GM13977 (cell line): ENCODE measurements around the gene COX10.
"Not testable (repeated sequence)": the region's sequence is repeated elsewhere in the genome, so short reads cannot be mapped to it uniquely, and the experiment has no call there.

Experiments
- DNase-seq: peaks from one replicate; pipeline ENCODE4 v3.0.0; 2012; ENCODE audit warnings: low spot score
- in situ Hi-C: fragments of 300-500 bp; cut with MboI; formaldehyde crosslinking; loops from one replicate; pipeline ENCODE4 v1.12.0; 2022; ENCODE audit warnings: low sequenced_read_pairs, low pct_unique_long_range_greater_than_20kb, mixed read lengths, inconsistent platforms; ENCODE audit not compliant: unreplicated experiment
- TF ChIP-seq, protein P1 (sequence below): IDR thresholded peaks from 2 replicates; pipeline ENCODE4 v1.5.1; 2012; ENCODE audit warnings: mild to moderate bottlenecking, control low read depth; ENCODE audit not compliant: insufficient read depth; ENCODE audit errors: extremely low read depth, missing control alignments

Gene COX10

DNA sequence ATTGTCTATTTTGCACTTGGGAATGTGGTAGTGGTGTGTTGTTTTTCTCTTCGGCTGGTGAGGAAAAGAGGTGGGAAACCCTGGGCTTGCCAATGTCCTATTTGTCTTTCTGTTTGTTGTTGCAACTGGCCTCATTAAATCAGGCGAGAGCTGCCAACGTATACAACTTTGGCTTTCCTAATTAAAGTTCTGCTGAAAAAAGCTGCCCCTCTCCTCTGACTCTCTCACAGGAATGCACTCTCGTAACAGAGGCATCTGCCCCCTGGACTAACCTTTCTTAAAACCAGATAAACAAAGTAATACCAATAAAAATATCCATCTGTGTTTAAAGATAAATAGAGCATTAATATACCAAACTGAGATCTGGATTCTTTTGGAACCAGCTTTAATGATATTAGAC is 159.6 kb downstream of the COX10 start:
- in situ Hi-C loops = no loop called here
- TF ChIP-seq, protein P1, sequence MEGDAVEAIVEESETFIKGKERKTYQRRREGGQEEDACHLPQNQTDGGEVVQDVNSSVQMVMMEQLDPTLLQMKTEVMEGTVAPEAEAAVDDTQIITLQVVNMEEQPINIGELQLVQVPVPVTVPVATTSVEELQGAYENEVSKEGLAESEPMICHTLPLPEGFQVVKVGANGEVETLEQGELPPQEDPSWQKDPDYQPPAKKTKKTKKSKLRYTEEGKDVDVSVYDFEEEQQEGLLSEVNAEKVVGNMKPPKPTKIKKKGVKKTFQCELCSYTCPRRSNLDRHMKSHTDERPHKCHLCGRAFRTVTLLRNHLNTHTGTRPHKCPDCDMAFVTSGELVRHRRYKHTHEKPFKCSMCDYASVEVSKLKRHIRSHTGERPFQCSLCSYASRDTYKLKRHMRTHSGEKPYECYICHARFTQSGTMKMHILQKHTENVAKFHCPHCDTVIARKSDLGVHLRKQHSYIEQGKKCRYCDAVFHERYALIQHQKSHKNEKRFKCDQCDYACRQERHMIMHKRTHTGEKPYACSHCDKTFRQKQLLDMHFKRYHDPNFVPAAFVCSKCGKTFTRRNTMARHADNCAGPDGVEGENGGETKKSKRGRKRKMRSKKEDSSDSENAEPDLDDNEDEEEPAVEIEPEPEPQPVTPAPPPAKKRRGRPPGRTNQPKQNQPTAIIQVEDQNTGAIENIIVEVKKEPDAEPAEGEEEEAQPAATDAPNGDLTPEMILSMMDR = no peak
- no peak for DNase-seq

DNA sequence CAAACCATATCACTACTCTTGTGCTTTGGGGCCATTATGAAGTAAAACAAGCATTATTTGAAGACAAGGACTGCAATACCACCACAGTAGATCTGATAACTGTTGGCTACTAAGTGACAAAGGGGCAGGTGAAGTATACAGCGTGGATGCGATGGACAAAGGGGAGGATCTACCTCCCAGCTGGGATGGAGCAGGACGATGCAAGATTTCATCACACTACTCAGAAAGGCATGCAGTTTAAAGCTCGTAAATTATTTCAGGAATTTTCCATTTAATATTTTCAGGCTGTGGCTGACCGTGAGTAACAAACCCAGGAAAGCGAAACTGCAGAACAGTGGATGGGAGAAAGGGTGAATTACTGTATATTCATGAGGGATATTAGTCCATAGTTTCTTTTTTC is 161.9 kb downstream of the COX10 start:
- DNase-seq, in situ Hi-C loops: not testable (repeated sequence)

DNA sequence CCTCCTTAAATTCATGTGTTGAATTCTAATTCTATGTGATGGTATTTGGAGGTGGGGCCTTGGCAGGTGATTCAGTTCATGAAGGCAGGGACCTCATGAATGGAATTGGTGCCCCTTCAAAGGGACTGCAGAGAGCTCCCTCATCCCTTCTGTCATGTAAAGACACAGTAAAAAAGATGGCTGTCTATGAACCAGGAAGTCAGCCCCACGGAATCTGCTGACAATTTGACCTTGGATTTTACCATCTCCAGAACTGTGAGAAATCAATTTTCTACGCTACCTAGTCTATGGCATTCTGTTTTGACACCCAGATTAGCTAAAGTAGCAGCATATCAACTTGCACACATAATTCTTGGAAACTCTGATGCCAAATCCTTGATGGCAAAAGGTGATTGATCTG is 165.7 kb downstream of the COX10 start:
- in situ Hi-C loops, DNase-seq: not testable (repeated sequence)

DNA sequence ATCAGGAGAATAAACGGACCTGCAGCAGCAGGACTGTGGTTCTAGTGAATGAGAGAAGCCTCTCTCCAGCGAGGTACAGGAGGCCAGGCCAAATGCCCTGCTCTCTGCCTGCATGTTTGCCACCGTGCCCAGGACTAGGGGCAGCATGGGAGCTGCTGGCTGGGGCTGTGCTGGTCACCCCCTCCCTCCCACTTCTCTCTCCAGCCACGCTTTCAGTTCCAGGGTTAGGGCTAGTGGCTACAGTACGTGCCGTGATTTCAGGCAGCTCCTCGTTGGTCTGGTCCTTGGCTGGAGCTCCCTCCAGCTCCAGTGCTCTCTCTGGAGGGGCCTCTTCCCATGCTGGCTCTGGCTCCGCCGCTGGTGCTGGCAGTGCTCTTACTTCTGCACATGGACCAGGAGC is 166.7 kb downstream of the COX10 start:
- in situ Hi-C loops, DNase-seq: not testable (repeated sequence)

DNA sequence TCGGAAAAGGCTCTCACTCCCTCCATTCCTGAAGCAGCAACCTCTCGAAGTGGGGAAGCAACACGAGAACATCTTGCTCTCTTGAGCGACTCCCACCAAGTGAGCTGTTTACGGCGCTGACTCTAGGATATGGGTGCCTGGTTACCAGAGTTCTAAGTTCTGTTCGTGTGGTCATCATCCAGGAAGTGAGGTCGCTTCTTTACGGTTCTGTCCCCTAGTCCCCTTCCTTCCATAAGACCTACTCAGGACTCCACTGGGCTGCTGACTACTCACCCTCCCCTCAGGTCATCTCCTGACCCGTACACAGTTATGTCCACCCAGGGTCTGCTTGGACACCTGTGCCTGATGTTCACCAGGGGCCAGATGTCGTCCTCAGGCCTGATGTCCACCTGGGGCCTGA is 167.5 kb downstream of the COX10 start, which contains the start of gene CDRT15:
TSS of gene CDRT15 (minus strand) at position 101 of the 400 bp plus-strand sequence. CDS start at position 72, 29 bp downstream.
- in situ Hi-C loops, DNase-seq: not testable (repeated sequence)

DNA sequence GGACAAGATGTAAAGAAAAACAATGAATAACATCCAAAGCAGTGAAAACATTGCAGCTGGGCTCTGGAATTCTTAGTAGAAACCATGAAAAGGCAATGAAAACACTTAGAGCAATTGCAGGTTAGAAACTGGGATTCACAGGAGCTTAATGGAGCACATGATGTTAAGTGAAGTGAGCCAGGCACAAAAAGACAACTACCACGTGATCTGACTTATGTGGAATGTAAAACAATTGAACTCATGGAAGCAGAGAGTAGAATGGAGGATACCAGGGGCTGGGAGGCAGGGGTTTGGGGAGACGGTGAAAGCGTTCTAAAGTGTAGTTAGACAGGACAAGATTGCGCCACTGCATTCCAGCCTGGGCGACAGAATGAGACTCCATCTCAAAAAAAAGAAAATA is 170.0 kb downstream of the COX10 start:
- in situ Hi-C loops, DNase-seq: not testable (repeated sequence)

DNA sequence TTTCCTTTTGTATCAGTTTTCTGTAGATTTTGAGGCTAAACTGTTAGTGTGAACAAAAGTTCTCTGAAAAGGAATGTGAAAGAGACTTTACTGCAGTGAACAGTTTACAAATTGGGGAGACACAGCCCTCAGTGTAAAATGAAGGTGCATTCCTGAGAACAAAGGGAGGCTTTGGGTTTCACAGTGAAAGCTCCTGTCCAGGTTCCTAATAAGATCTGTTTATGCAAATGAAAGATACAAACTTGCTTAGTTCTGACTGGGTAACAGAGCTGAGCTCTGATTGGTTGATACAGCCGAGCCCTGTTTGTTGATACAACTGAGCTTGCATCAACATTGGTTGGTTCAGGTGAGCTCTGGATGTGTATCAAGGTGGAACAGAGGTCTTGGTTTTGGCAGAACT is 175.7 kb downstream of the COX10 start:
- DNase-seq = no peak
- TF ChIP-seq, protein P1 = no peak
- in situ Hi-C loops = no loop called here

DNA sequence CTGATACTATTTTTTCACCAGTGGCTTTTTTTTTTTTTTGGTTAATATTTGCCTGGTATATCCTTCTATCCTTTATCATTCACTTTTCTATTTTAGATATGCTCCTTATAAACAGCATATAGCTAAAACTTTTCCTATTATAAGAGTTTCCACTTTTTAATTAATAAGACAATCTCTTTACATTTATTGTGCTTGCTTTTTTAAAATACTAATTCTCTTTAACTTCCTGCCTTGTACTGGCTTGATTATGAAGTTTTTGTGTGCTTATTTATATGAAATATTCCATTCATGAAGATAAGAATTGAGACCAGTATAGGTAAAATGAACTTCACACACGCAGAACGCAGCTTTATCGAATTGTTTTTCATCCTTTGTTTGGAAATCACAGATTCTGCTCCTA is 176.3 kb downstream of the COX10 start:
- in situ Hi-C loops = no loop called here
- TF ChIP-seq, protein P1 = no peak
- DNase-seq = no peak
